ENCODE measurements around the gene UNC13A. TPM values are rescaled to one million over a fixed set of nuclear protein-coding genes. Genes with fewer than 3 reads are reported as not detected.

UNC13A gene
- total RNA-seq, 4 donors from 2014 or later = 0.38 to 0.83 (median 0.62) TPM

DNA sequence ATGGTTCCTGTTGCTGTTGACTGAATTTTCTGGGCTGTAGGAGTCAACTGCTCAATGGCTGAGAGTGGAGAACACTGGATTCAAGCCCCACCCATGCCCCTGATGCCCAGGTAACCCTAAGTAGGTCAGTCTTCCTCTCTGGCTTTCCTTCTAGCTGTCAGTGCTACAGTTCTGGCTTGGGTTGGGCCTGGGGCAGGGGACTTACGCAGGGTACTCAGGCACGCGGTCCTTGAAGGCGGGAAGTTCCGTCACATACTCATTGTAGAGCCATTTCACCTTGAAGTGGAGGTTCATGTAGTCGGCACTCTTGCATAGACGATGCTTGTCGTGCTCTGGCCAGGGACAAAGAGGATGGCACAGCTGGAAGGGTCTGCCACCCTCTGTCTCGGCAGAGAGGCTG lies 55.6 kb downstream of the UNC13A start:
- TF ChIP-seq POLR2A (IDR thresholded peaks at IDR 0.05) = no peak
- TF ChIP-seq, protein P1, sequence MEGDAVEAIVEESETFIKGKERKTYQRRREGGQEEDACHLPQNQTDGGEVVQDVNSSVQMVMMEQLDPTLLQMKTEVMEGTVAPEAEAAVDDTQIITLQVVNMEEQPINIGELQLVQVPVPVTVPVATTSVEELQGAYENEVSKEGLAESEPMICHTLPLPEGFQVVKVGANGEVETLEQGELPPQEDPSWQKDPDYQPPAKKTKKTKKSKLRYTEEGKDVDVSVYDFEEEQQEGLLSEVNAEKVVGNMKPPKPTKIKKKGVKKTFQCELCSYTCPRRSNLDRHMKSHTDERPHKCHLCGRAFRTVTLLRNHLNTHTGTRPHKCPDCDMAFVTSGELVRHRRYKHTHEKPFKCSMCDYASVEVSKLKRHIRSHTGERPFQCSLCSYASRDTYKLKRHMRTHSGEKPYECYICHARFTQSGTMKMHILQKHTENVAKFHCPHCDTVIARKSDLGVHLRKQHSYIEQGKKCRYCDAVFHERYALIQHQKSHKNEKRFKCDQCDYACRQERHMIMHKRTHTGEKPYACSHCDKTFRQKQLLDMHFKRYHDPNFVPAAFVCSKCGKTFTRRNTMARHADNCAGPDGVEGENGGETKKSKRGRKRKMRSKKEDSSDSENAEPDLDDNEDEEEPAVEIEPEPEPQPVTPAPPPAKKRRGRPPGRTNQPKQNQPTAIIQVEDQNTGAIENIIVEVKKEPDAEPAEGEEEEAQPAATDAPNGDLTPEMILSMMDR (IDR thresholded peaks at IDR 0.05) = no peak
- no peaks in the 10 kb centered on the region for H3K9me3 ChIP-seq
- H3K4me3 ChIP-seq = no peak overlapping the region
- DNase-seq = no peak
- H3K27me3 ChIP-seq = no peaks in the 10 kb centered on the region
- H3K27ac ChIP-seq = no peak overlapping the region
- H3K4me1 ChIP-seq = no peaks in the 10 kb centered on the region
- H3K36me3 ChIP-seq = no peaks in the 10 kb centered on the region

DNA sequence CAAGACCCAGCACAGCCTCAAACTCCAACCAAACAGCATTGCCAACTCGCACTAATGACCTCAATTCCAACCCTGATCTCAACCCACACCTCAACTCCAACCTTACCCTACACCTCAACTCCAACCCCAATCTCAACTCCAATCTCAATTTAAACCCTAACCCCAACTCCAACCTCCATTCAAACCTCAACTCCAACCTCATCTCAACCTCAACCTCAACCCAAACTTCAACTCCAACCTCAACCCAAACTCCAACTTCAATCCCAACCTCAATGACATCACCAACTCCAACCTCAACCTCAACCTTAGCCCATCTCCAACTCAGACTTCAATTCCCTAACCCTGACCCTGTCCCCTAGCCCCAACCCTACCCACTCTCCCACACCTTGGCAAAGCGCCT lies 58.4 kb downstream of the UNC13A start:
- Histone ChIP-seq H3K36me3 (no peaks in the 10 kb centered on the region), H3K4me1 (no peaks in the 10 kb centered on the region), H3K9me3 (no peaks in the 10 kb centered on the region), H3K4me3 (no peak overlapping the region), H3K27ac (no peak overlapping the region), H3K27me3 (no peaks in the 10 kb centered on the region)
- TF ChIP-seq, protein P1 (IDR thresholded peaks at IDR 0.05) = no peak
- no peak for TF ChIP-seq POLR2A (IDR thresholded peaks at IDR 0.05)
- DNase-seq = no peak

DNA sequence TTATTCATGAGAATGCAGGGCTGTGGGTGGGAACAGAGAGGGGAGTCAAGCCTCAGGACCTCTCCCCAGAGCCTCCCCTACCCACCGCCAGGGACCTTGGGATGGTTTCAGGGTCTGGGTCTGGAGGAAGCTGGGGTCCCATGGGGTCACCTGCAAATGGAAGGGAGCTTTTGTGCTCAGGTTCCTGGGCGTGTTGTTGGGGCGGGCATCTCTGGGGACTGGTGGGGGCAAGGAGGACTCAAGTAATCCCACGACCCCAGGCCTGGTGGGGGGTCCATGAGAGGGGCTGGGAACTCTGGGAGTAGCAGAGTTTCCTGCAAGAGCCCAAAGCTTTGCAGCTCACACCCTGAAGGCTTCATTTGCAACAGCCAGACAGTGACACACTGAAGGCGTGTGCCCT lies 60.2 kb downstream of the UNC13A start:
- no peak overlapping the region for H3K27ac ChIP-seq
- TF ChIP-seq, protein P1 (IDR thresholded peaks at IDR 0.05) = no peak
- no peak for TF ChIP-seq POLR2A (IDR thresholded peaks at IDR 0.05)
- H3K4me3 ChIP-seq = no peak overlapping the region
- no peaks in the 10 kb centered on the region for H3K27me3 ChIP-seq
- no peaks in the 10 kb centered on the region for H3K4me1 ChIP-seq
- no peaks in the 10 kb centered on the region for H3K9me3 ChIP-seq
- H3K36me3 ChIP-seq = no peaks in the 10 kb centered on the region
- no peak for DNase-seq

DNA sequence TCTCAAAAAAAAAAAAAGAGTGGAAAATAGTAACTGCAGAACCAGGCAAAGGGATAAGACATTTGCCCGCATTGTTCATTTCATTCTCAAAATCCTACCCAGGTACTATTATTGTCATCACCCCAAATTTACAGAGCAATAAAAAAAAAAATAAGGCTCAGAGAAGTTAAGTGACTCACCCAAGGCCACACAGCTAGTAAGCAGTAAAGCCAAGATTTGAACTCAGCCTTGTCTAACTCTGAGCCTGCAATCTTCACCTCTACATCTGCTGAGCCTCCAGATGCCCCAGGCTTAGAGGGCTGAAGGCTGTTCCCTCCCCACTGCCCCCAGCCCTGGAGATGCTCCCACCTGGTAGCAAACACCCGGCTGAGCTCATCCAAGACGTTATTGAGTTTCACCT lies 61.0 kb downstream of the UNC13A start:
- H3K9me3 ChIP-seq = no peaks in the 10 kb centered on the region
- no peak overlapping the region for H3K27ac ChIP-seq
- H3K4me3 ChIP-seq = no peak overlapping the region
- no peak for TF ChIP-seq POLR2A (IDR thresholded peaks at IDR 0.05)
- TF ChIP-seq, protein P1 (IDR thresholded peaks at IDR 0.05) = no peak
- DNase-seq = no peak
- no peaks in the 10 kb centered on the region for H3K4me1 ChIP-seq
- no peaks in the 10 kb centered on the region for H3K27me3 ChIP-seq
- H3K36me3 ChIP-seq = no peaks in the 10 kb centered on the region

DNA sequence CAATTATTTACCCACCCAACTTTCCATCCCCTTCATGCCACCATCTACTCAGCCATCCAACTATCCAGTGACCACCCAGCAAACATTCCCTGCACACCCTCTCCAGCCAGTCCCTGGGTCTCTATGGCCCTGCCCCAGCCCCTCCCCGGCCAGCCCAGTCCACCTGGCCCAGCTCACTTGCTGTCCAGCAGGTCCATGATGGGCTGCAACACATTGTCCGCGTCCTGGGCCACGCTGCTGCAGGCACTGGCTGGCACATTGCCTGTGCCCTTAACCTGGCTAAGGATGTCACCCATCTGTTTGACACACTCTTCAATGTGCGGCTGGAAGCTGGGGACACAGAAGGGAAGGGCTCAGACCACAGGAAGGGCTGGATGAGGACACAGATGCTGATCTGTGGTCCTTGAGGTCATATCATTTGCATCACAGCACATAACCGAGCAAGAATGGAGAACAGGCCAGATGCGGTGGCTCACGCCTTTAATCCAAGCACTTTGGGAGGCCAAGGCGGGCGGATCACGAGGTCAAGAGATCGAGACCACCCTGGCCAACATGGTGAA lies 61.6 kb downstream of the UNC13A start:
- H3K4me1 ChIP-seq = no peaks in the 10 kb centered on the region
- H3K9me3 ChIP-seq = no peaks in the 10 kb centered on the region
- H3K36me3 ChIP-seq = no peaks in the 10 kb centered on the region
- H3K27me3 ChIP-seq = no peaks in the 10 kb centered on the region
- TF ChIP-seq POLR2A (IDR thresholded peaks at IDR 0.05) = no peak
- TF ChIP-seq, protein P1 (IDR thresholded peaks at IDR 0.05) = no peak
- H3K27ac ChIP-seq = no peak overlapping the region
- no peak overlapping the region for H3K4me3 ChIP-seq
- DNase-seq = no peak

DNA sequence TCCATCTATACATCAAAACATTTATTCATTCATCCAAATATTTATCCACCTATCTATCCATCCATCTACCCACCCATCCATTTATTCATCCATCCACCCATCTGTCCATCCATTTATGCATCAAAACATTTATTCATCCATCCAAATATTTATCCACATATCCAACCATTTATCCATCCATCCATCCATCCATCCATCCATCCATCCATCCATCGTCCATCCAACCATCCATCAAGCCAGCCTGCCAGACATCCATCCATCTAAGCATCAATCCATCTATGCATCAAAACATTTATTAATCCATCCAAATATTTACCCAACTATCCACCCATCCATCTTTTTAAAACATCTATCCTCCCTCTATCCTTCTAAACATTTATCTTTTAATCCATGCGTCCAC lies 62.2 kb downstream of the UNC13A start:
- no peaks in the 10 kb centered on the region for H3K27me3 ChIP-seq
- no peaks in the 10 kb centered on the region for H3K36me3 ChIP-seq
- no peak overlapping the region for H3K4me3 ChIP-seq
- DNase-seq = no peak
- no peaks in the 10 kb centered on the region for H3K4me1 ChIP-seq
- no peak for TF ChIP-seq POLR2A (IDR thresholded peaks at IDR 0.05)
- TF ChIP-seq, protein P1 (IDR thresholded peaks at IDR 0.05) = no peak
- no peak overlapping the region for H3K27ac ChIP-seq
- no peaks in the 10 kb centered on the region for H3K9me3 ChIP-seq
